T-helper 2 cell treated with Interferon-gamma antibody and Interleukin-4, amounts not matched to agents 100 ng/mL and 5 ng/mL, for 36 hours (primary cell): Measurements from ENCODE around the gene TRPM6. TPM values are rescaled to one million over a fixed set of nuclear protein-coding genes. Genes with fewer than 3 reads are reported as not detected.

Source experiments
- intact Hi-C: fragments of 100-400 bp; cut with micrococcal nuclease; formaldehyde crosslinking; loops from one replicate; pipeline ENCODE4 v1.15.1; 2023
- total RNA-seq: library from RNA; stranded (reverse); gene quantifications from 2 replicates; pipeline ENCODE4 v1.2.3, GENCODE V29; 2022

The TRPM6 gene
- total RNA-seq, 1 donor from 2014 or later = 0.05 TPM

DNA sequence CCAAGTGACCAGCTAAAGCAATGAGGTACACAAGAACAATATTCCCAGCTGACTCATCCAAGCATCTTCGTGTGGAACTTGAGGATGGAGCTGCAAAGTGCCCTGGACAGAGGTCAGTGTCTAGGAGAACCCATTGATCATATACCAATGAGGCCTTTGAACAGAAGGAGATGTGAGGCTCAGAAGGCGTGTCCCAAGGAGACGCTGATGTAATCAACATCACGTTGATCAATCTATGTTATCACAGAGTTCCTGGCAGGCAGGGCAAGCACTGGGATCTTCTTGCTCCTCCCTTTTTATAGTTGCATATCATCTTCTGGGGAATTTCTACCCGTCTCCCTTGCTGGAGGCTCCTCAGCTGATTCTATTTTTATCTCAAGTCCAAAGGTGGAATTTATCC, 163.4 kb downstream of the TRPM6 start:
- intact Hi-C loops = no loop called here

GRCh38 chr9:74721696-74722660, 165.7 kb downstream of the TRPM6 start:
- intact Hi-C loops = no loop called here

GRCh38 chr9:74719306-74719705, 168.4 kb downstream of the TRPM6 start:
- intact Hi-C loops = no loop called here

GRCh38 chr9:74718709-74719108, 169.0 kb downstream of the TRPM6 start:
- intact Hi-C loops = no loop called here

- intact Hi-C loops = no loop called here
Observed at GRCh38 chr9:74711341-74711740, 176.4 kb downstream of the TRPM6 start.

DNA sequence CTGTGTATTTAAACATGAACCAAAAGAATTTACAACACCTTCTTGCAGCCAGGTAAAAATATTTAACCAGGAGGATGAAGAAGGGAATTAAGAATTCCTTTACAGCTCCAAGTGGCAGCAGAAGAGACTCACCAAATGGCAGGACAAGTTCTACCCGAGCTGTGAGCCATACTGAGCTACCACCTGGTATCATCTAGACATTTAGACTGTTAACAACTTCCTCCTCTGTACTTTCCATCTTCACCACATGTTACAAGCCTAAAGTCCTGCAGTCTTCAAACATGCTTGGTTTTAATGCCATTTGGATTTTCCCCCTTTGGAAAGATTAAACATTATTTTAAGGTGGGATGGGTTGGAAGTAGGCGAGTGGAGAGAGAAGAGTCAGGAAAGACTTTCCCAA, 190.2 kb downstream of the TRPM6 start:
- intact Hi-C loops = no loop called here

GRCh38 chr9:74696520-74696919, 191.2 kb downstream of the TRPM6 start:
- intact Hi-C loops = no loop called here

DNA sequence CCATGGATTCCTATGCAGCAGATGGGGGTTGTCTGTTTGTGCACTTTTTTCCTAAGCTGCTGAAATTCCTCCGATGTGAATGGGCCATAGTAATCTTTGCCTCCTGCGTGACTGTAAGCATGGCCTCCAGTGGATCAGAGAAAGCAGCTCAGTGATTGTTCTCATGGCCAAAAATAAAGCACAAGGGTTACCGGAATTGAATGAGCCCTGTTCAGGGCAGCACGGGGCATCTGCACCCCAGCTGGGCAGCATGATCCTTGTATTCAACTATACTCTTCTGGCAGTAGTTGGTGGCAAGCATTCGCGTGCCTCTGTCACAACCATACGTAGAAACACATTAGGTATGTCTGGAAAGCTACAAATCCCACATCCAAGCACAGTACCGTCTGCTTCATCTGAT, 196.7 kb downstream of the TRPM6 start:
- intact Hi-C loops = no loop called here

DNA sequence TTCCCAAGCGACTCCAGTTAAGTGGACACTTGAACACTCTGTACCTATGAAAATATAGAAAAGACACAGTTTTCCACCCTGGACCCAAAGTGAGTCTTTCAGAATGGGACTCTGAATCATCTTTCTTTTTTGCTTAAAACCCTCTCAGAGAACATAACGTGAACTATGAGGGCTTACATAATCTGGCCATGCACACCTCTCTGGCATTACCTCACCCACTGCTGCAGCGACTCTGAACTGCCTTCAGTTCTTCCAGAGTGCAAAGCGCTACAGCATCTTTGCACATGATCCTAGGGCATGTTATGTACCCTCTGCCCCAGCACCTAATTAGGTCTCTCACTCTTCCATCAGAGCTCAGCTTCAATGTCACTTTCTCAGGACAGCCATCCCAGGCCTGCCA, 204.4 kb downstream of the TRPM6 start:
- intact Hi-C loops = no loop called here

- intact Hi-C loops = no loop called here
Observed at GRCh38 chr9:74681906-74682305, 205.8 kb downstream of the TRPM6 start.

- intact Hi-C loops = no loop called here
Observed at GRCh38 chr9:74674077-74674476, 213.6 kb downstream of the TRPM6 start.

Other genes with a start within 250 kb of the TRPM6 start
- 17.1 and 17.3 TPM in 2 replicates for gene C9orf40, start 65.0 kb upstream of the TRPM6 start, total RNA-seq
- gene CARNMT1, start 140.4 kb upstream of the TRPM6 start, total RNA-seq = 36.6 and 38.7 TPM in 2 replicates
- gene NMRK1, start 200.2 kb upstream of the TRPM6 start, total RNA-seq = 15.7 and 16.3 TPM in 2 replicates
- gene OSTF1, start 200.6 kb upstream of the TRPM6 start, total RNA-seq = 116 and 120 TPM in 2 replicates